Neural cell (in vitro differentiated cells): ENCODE results near the gene ISY1.

Source experiments
- EZH2 ChIP-seq: fragments of 200-600, 300-800 bp; shearing (Covaris generic), sonication (generic); IDR thresholded peaks from 2 replicates; pipeline ENCODE4 v1.6.1; 2014; ENCODE audit warnings: antibody characterized with exemption, low read length, borderline replicate concordance, mild to moderate bottlenecking; ENCODE audit not compliant: insufficient read depth, poor library complexity, severe bottlenecking
- TF ChIP-seq, protein P1 (sequence below): IDR thresholded peaks from 2 replicates; pipeline ENCODE4 v1.6.1; 2012; ENCODE audit warnings: borderline replicate concordance

DNA sequence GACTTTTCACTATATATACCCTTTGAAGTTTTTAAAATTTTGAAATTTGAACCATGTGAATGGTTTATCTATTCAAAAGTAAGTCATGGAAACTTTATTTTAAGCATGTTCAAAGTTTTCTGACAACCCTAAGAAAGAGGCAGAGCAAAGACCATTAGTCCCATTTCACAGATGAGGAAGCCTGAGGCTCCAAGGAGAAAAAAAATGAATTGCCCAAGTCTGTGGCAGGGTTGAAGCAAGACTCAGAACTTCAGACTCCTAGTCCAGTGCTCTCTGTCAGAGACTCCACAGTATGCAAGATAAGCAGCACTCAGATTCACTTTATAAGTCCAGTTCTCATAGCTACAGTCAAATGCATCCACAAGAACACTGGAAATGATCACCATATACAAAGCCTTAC is 43.7 kb downstream of the ISY1 start:
- TF ChIP-seq EZH2: no peak
- TF ChIP-seq, protein P1, sequence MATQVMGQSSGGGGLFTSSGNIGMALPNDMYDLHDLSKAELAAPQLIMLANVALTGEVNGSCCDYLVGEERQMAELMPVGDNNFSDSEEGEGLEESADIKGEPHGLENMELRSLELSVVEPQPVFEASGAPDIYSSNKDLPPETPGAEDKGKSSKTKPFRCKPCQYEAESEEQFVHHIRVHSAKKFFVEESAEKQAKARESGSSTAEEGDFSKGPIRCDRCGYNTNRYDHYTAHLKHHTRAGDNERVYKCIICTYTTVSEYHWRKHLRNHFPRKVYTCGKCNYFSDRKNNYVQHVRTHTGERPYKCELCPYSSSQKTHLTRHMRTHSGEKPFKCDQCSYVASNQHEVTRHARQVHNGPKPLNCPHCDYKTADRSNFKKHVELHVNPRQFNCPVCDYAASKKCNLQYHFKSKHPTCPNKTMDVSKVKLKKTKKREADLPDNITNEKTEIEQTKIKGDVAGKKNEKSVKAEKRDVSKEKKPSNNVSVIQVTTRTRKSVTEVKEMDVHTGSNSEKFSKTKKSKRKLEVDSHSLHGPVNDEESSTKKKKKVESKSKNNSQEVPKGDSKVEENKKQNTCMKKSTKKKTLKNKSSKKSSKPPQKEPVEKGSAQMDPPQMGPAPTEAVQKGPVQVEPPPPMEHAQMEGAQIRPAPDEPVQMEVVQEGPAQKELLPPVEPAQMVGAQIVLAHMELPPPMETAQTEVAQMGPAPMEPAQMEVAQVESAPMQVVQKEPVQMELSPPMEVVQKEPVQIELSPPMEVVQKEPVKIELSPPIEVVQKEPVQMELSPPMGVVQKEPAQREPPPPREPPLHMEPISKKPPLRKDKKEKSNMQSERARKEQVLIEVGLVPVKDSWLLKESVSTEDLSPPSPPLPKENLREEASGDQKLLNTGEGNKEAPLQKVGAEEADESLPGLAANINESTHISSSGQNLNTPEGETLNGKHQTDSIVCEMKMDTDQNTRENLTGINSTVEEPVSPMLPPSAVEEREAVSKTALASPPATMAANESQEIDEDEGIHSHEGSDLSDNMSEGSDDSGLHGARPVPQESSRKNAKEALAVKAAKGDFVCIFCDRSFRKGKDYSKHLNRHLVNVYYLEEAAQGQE: no peak
